DOHH2 (cell line): ENCODE data around the gene MS4A6A.

Source experiments
- H3F3A ChIP-seq: fragments of 200-600 bp; sonication (generic), shearing (Covaris generic); 2 replicates; pipeline ENCODE4 v1.6.0; 2016; ENCODE audit warnings: antibody characterized with exemption, mild to moderate bottlenecking; ENCODE audit not compliant: control insufficient read depth, insufficient read depth
- H3K27ac ChIP-seq: fragments of 200-600 bp; sonication (generic); 2 replicates; pipeline ENCODE4 v1.5.1; 2014; ENCODE audit warnings: low read depth, mild to moderate bottlenecking, low read length, moderate library complexity
- H3K27me3 ChIP-seq: fragments of 200-600 bp; sonication (generic); 2 replicates; pipeline ENCODE4 v1.6.1; 2014; ENCODE audit warnings: mild to moderate bottlenecking, low read length, mixed read lengths; ENCODE audit not compliant: control insufficient read depth
- H3K36me3 ChIP-seq: fragments of 200-600 bp; sonication (generic); 2 replicates; pipeline ENCODE4 v1.6.1; 2014; ENCODE audit warnings: mild to moderate bottlenecking, low read length, moderate library complexity, mixed read lengths; ENCODE audit not compliant: control insufficient read depth
- H3K4me1 ChIP-seq: fragments of 200-600 bp; sonication (generic); 2 replicates; pipeline ENCODE4 v1.6.1; 2014; ENCODE audit warnings: mild to moderate bottlenecking, low read length, mixed read lengths; ENCODE audit not compliant: control insufficient read depth
- H3K4me2 ChIP-seq: fragments of 200-600 bp; sonication (generic); 2 replicates; pipeline ENCODE4 v1.6.0; 2014; ENCODE audit warnings: mild to moderate bottlenecking, low read length, moderate library complexity
- H3K4me3 ChIP-seq: fragments of 200-600 bp; sonication (generic); 2 replicates; pipeline ENCODE4 v1.5.1; 2014; ENCODE audit warnings: mild to moderate bottlenecking, low read length, mixed read lengths
- H3K79me2 ChIP-seq: fragments of 200-600 bp; sonication (generic); 2 replicates; pipeline ENCODE4 v1.6.1; 2014; ENCODE audit warnings: mild to moderate bottlenecking, low read length, mixed read lengths; ENCODE audit not compliant: control insufficient read depth
- H3K9me2 ChIP-seq: fragments of 200-600 bp; sonication (generic); replicated peaks from 2 replicates; pipeline ENCODE4 v1.6.1; 2014; ENCODE audit warnings: mild to moderate bottlenecking, low read length, mixed read lengths; ENCODE audit not compliant: control insufficient read depth
- H3K9me3 ChIP-seq: fragments of 200-600 bp; sonication (generic); 2 replicates; pipeline ENCODE4 v1.6.1; 2014; ENCODE audit warnings: antibody characterized with exemption, low read length, mixed read lengths; ENCODE audit not compliant: control insufficient read depth, insufficient read depth
- H4K20me1 ChIP-seq: fragments of 200-600 bp; sonication (generic); 2 replicates; pipeline ENCODE4 v1.6.0; 2014; ENCODE audit warnings: low read depth, mild to moderate bottlenecking, antibody characterized with exemption, low read length, moderate library complexity; ENCODE audit not compliant: control insufficient read depth, insufficient read depth
- CTCF ChIP-seq: fragments of 200-600 bp; sonication (generic); IDR thresholded peaks from one replicate; pipeline ENCODE4 v1.5.1; 2014; ENCODE audit warnings: antibody characterized with exemption, mild to moderate bottlenecking, low read depth, low read length; ENCODE audit not compliant: poor library complexity, severe bottlenecking
- EZH2phosphoT487 ChIP-seq: fragments of 200-600 bp; sonication (generic); IDR thresholded peaks from 2 replicates; pipeline ENCODE4 v1.6.1; 2017; ENCODE audit warnings: borderline replicate concordance, mild to moderate bottlenecking, antibody characterized with exemption, low read length, moderate library complexity, mixed read lengths

Gene MS4A6A

GRCh38 chr11:60209977-60210376 is 27.1 kb upstream of the MS4A6A start:
- TF ChIP-seq CTCF = no peak
- no peak for TF ChIP-seq EZH2phosphoT487
- Histone ChIP-seq H3K4me1 (no peaks in the 10 kb centered on the region), H3F3A (no peaks in the 10 kb centered on the region)

GRCh38 chr11:60208951-60209350 is 26.1 kb upstream of the MS4A6A start:
- no peaks in the 10 kb centered on the region for H3K9me3 ChIP-seq
- H4K20me1 ChIP-seq = no peaks in the 10 kb centered on the region
- H3K27me3 ChIP-seq = no peaks in the 10 kb centered on the region; the same call in 1 of the 2 replicates
- H3K9me2 ChIP-seq = no peaks in the 10 kb centered on the region
- H3F3A ChIP-seq = no peaks in the 10 kb centered on the region
- H3K27ac ChIP-seq = no peak overlapping the region
- H3K79me2 ChIP-seq = no peaks in the 10 kb centered on the region
- TF ChIP-seq CTCF (no peak), EZH2phosphoT487 (no peak)
- no peak overlapping the region for H3K4me3 ChIP-seq
- H3K36me3 ChIP-seq = no peaks in the 10 kb centered on the region
- H3K4me2 ChIP-seq = no peak overlapping the region
- H3K4me1 ChIP-seq = no peaks in the 10 kb centered on the region

More at GRCh38 chr11:60209977-60210376, 27.1 kb upstream of the MS4A6A start:
- Histone ChIP-seq H3K79me2 (no peaks in the 10 kb centered on the region), H3K9me2 (no peaks in the 10 kb centered on the region), H3K4me3 (no peak overlapping the region), H3K36me3 (no peaks in the 10 kb centered on the region), H3K27ac (no peak overlapping the region), H4K20me1 (no peaks in the 10 kb centered on the region), H3K27me3 (no peaks in the 10 kb centered on the region; the same call in 1 of the 2 replicates), H3K4me2 (no peak overlapping the region), H3K9me3 (no peaks in the 10 kb centered on the region)

- no peak overlapping the region for H3K27ac ChIP-seq
- no peaks in the 10 kb centered on the region for H3F3A ChIP-seq
- TF ChIP-seq EZH2phosphoT487 = no peak
- no peak for TF ChIP-seq CTCF
- H3K9me2 ChIP-seq = no peaks in the 10 kb centered on the region
- H3K36me3 ChIP-seq = no peaks in the 10 kb centered on the region
- H4K20me1 ChIP-seq = no peaks in the 10 kb centered on the region
- H3K4me1 ChIP-seq = no peaks in the 10 kb centered on the region
- no peaks in the 10 kb centered on the region for H3K79me2 ChIP-seq
- no peaks in the 10 kb centered on the region for H3K9me3 ChIP-seq
- no peak overlapping the region for H3K4me3 ChIP-seq
- no peaks in the 10 kb centered on the region; the same call in 1 of the 2 replicates for H3K27me3 ChIP-seq
- no peak overlapping the region for H3K4me2 ChIP-seq
These were observed 25.4 kb upstream of the MS4A6A start for GRCh38 chr11:60208146-60208895.
